ENCODE measurements around the gene CSH2. TPM values are rescaled to one million over a fixed set of nuclear protein-coding genes. Genes with fewer than 3 reads are reported as not detected.
"Not testable (repeated sequence)": the region's sequence is repeated elsewhere in the genome, so short reads cannot be mapped to it uniquely, and the experiment has no call there.

Gene CSH2
- total RNA-seq, 4 donors from 2014 or later = not detected

GRCh38 chr17:63881935-63882601, 8.6 kb upstream of the CSH2 start, which contains the start of gene GH2:
Gene GH2 (minus strand): TSS chr17:63881944. CDS start chr17:63881801, 143 bp downstream.
- no peaks in the 10 kb centered on the region for H3K36me3 ChIP-seq
- H3K9me3 ChIP-seq = no peaks in the 10 kb centered on the region
- no peak within 1 kb of the TSS for H3K4me3 ChIP-seq
- TF ChIP-seq POLR2A (IDR thresholded peaks at IDR 0.05) = no peak
- TF ChIP-seq, protein P1, sequence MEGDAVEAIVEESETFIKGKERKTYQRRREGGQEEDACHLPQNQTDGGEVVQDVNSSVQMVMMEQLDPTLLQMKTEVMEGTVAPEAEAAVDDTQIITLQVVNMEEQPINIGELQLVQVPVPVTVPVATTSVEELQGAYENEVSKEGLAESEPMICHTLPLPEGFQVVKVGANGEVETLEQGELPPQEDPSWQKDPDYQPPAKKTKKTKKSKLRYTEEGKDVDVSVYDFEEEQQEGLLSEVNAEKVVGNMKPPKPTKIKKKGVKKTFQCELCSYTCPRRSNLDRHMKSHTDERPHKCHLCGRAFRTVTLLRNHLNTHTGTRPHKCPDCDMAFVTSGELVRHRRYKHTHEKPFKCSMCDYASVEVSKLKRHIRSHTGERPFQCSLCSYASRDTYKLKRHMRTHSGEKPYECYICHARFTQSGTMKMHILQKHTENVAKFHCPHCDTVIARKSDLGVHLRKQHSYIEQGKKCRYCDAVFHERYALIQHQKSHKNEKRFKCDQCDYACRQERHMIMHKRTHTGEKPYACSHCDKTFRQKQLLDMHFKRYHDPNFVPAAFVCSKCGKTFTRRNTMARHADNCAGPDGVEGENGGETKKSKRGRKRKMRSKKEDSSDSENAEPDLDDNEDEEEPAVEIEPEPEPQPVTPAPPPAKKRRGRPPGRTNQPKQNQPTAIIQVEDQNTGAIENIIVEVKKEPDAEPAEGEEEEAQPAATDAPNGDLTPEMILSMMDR (IDR thresholded peaks at IDR 0.05) = peak; percentile 44 to 62 (median 54)
- DNase-seq = no peak
- H3K27me3 ChIP-seq = peaks cover 0 to 11% (median 0%) of the 10 kb centered on the region in 4 donors
- WGBS, 2 donors = 44 to 52% methylated on average over 2 to 10 of the region's 15 CpGs
- no peak within 1 kb of the TSS for H3K27ac ChIP-seq
- no peaks in the 10 kb centered on the region for H3K4me1 ChIP-seq
- intact Hi-C loops (cut with DNase I) = no loop called here

DNA sequence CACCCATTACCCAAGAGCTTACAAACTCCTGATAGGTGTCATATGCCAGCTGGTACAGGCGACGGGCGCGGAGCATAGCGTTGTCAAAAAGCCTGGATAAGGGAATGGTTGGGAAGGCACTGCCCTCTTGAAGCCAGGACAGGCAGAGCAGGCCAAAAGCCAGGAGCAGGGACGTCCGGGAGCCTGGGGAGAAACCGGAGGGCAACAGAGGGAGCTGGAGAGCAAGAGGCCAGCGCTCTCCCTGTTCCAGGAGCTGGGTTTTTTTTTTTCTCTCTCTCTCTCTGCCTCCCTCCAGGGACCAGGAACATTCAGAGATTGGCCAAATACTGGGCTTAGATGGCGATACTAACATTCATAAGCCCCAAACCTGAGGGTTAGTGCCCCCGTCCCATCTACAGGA, 7.9 kb upstream of the CSH2 start:
- WGBS, 2 donors = 39 to 85% methylated on average over 7 to 9 of the region's 11 CpGs
- intact Hi-C loops (cut with DNase I) = not testable (repeated sequence)

GRCh38 chr17:63880706-63881105, 7.2 kb upstream of the CSH2 start:
- no peaks in the 10 kb centered on the region for H3K9me3 ChIP-seq
- peaks cover 0 to 16% (median 0%) of the 10 kb centered on the region in 4 donors for H3K27me3 ChIP-seq
- TF ChIP-seq, protein P1 (IDR thresholded peaks at IDR 0.05) = no peak
- no peak for TF ChIP-seq POLR2A (IDR thresholded peaks at IDR 0.05)
- no peak for DNase-seq
- no peak overlapping the region for H3K4me3 ChIP-seq
- H3K27ac ChIP-seq = no peak overlapping the region
- intact Hi-C loops (cut with DNase I) = no loop called here
- 20% methylated on average over 1 of the region's 12 CpGs; no CpG with 5 or more reads in 1 of the 2 donors for WGBS, 2 donors
- H3K4me1 ChIP-seq = no peaks in the 10 kb centered on the region
- H3K36me3 ChIP-seq = no peaks in the 10 kb centered on the region

More for the DNA sequence above, 7.9 kb upstream of the CSH2 start:
- H3K4me3 ChIP-seq, DNase-seq, H3K36me3 ChIP-seq, H3K4me1 ChIP-seq, H3K9me3 ChIP-seq, H3K27ac ChIP-seq: not testable (repeated sequence)
- H3K27me3 ChIP-seq = peaks cover 0 to 16% (median 0%) of the 10 kb centered on the region in 4 donors

DNA sequence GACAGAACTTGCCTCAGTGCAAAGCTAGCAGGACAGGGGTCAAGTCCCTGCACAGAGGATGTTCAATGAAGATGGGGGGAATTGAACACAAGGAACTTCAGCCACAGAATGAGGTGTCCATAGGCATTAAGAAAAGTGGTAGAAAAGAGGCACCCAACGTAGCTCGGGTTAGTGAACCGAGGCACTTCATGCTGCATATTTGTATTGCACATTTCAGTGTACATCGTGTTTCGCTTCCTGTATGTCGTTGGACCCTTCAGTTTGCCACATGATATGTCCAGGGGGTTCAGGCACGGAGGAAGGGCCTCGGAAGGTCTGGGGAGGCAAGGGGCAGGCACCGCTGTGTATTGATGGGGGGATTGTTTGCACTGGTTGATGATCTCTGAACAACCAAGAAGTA, 4.9 kb upstream of the CSH2 start:
- H3K4me1 ChIP-seq; H3K27ac ChIP-seq; H3K36me3 ChIP-seq; H3K4me3 ChIP-seq; H3K9me3 ChIP-seq; DNase-seq; intact Hi-C loops (cut with DNase I): not testable (repeated sequence)
- WGBS, 2 donors = 80 to 81% methylated on average over 9 of the region's 9 CpGs
- H3K27me3 ChIP-seq = peaks cover 0 to 16% (median 0%) of the 10 kb centered on the region in 4 donors

DNA sequence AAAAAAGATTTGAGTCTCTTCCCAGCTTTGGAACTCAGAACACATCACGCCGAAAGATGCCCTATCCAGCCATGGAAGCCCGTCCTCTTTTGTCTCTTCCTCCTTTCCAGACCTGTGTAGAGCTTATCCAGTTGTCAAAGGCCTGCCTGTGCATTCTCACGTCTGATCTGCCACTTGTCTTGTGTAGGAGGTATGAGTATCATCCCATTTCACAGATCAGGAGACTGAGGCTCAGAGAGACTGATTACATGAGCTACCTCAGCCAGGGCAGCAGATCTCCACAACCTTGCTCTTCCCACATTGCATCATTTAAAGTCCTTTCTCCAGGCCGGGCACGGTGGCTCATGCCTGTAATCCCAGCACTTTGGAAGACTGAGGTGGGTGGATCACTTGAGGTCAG, 1.2 kb upstream of the CSH2 start:
- H3K4me1 ChIP-seq; DNase-seq; H3K27ac ChIP-seq; H3K36me3 ChIP-seq; H3K27me3 ChIP-seq; intact Hi-C loops (cut with DNase I); H3K4me3 ChIP-seq; H3K9me3 ChIP-seq: not testable (repeated sequence)
- 67 to 81% methylated on average over 4 to 6 of the region's 6 CpGs for WGBS, 2 donors

- H3K4me3 ChIP-seq; DNase-seq; intact Hi-C loops (cut with DNase I); H3K36me3 ChIP-seq; H3K9me3 ChIP-seq; H3K27me3 ChIP-seq; H3K4me1 ChIP-seq; H3K27ac ChIP-seq: not testable (repeated sequence)
- no CpG with 5 or more reads among the region's 8 CpGs for WGBS, 2 donors
These were observed 667 bp upstream of the CSH2 start for GRCh38 chr17:63874061-63874626.

GRCh38 chr17:63871646-63872365, 1.7 kb downstream of the CSH2 start:
- H3K9me3 ChIP-seq; intact Hi-C loops (cut with DNase I); H3K27me3 ChIP-seq; H3K4me1 ChIP-seq; H3K36me3 ChIP-seq; H3K4me3 ChIP-seq; DNase-seq; H3K27ac ChIP-seq: not testable (repeated sequence)
- 89% methylated on average over 11 to 13 of the region's 15 CpGs for WGBS, 2 donors

- intact Hi-C loops (cut with DNase I); H3K4me3 ChIP-seq; H3K27me3 ChIP-seq; H3K9me3 ChIP-seq; H3K4me1 ChIP-seq; DNase-seq; H3K36me3 ChIP-seq; H3K27ac ChIP-seq: not testable (repeated sequence)
- 78 to 82% methylated on average over 4 of the region's 4 CpGs for WGBS, 2 donors
These were observed 3.2 kb downstream of the CSH2 start for GRCh38 chr17:63870292-63870665.

- H3K9me3 ChIP-seq; H3K4me3 ChIP-seq; H3K27ac ChIP-seq; H3K36me3 ChIP-seq; intact Hi-C loops (cut with DNase I); DNase-seq; H3K27me3 ChIP-seq; H3K4me1 ChIP-seq: not testable (repeated sequence)
- 37 to 52% methylated on average over 8 to 9 of the region's 9 CpGs for whole genome bisulfite sequencing, 2 donors
These were observed 3.8 kb downstream of the CSH2 start for GRCh38 chr17:63869491-63870291.

GRCh38 chr17:63866625-63867024, 6.9 kb downstream of the CSH2 start:
- WGBS, 2 donors = 69 to 74% methylated on average over 3 to 6 of the region's 7 CpGs

More at GRCh38 chr17:63866625-63867024, 6.9 kb downstream of the CSH2 start:
- H3K9me3 ChIP-seq; H3K36me3 ChIP-seq; intact Hi-C loops (cut with DNase I); H3K27me3 ChIP-seq; H3K27ac ChIP-seq; H3K4me1 ChIP-seq; H3K4me3 ChIP-seq; DNase-seq: not testable (repeated sequence)
